ENCODE data around the gene VSTM4. TPM values are rescaled to one million over a fixed set of nuclear protein-coding genes. Genes with fewer than 3 reads are reported as not detected.

The VSTM4 gene
- total RNA-seq, 2 experiments from 2014 or later = not detected

- Histone ChIP-seq H3K4me2 (ENCODE audit: low read length) (no peak overlapping the region), H3K27ac (ENCODE audit: low read depth, low read length, poor library complexity, severe bottlenecking) (no peak overlapping the region), H4K20me1 (ENCODE audit: insufficient read depth, low read length) (no peaks in the 10 kb centered on the region), H3K36me3 (ENCODE audit: insufficient read depth, low read length) (no peaks in the 10 kb centered on the region), H3K9me3 (ENCODE audit: low read length) (no peaks in the 10 kb centered on the region), H3K4me1 (ENCODE audit: insufficient read depth, low read length, poor library complexity, severe bottlenecking) (peaks cover 4% of the 10 kb centered on the region), H2AFZ (ENCODE audit: low read length) (no peak overlapping the region), H3K79me2 (ENCODE audit: insufficient read depth, low read depth, low read length) (no peaks in the 10 kb centered on the region), H3K4me3 (ENCODE audit: low read depth, low read length, poor library complexity, severe bottlenecking) (no peak overlapping the region), H3K9me2 (ENCODE audit: insufficient read depth, low read length) (no peaks in the 10 kb centered on the region)
- no TSS peak for BruUV-seq (replicated peaks)
- intact Hi-C loops (cut with micrococcal nuclease; ENCODE audit: unreplicated experiment) = no loop called here
- CTCF ChIA-PET (ENCODE audit: unreplicated experiment) = no interaction called here
- DNase-seq (ENCODE audit: low spot score) = no peak
- TF ChIP-seq CTCF (conservative IDR thresholded peaks at IDR 0.05; ENCODE audit: low read length) (no peak), EZH2phosphoT487 (IDR thresholded peaks at IDR 0.05; ENCODE audit: borderline replicate concordance, low read depth, low read length) (no peak)
- POLR2A ChIA-PET = interaction anchor here (0.5 to 1.6 kb wide), 5 partner anchors 13 to 246 kb away, joined by 3 to 5 read pairs (median 3); no protein-coding TSS in a partner anchor
Measured at GRCh38 chr10:49113741-49114141, 1.6 kb downstream of the VSTM4 start.

DNA sequence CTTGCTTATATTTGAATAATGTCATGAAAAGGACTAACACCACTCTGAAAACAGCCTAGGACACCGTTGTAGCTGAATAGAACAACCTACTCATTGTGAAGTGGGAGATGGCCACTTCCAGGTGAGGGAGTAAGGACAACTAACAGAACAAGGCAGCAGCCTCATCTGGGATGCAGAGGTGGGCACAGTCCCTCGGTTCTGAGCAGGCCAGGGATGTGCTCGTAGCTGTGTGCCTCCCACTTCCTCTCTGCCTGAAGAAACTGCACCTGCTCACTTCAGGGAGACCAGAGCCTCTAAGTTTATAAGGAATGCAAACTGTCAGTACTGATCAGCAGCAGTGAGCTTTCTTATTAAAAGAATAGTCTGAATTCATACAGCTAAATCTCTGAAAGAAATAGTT is 2.5 kb downstream of the VSTM4 start:
- no peak overlapping the region for H3K4me2 ChIP-seq (ENCODE audit: low read length)
- peaks cover 4% of the 10 kb centered on the region for H3K4me1 ChIP-seq (ENCODE audit: insufficient read depth, low read length, poor library complexity, severe bottlenecking)
- ChIA-PET CTCF (ENCODE audit: unreplicated experiment) (no interaction called here), POLR2A (interaction anchor here (0.6 to 1.6 kb wide), 6 partner anchors 9 to 180 kb away, joined by 3 to 5 read pairs (median 4); no protein-coding TSS in a partner anchor)
- TF ChIP-seq EZH2phosphoT487 (IDR thresholded peaks at IDR 0.05; ENCODE audit: borderline replicate concordance, low read depth, low read length) = no peak
- no peak for TF ChIP-seq CTCF (conservative IDR thresholded peaks at IDR 0.05; ENCODE audit: low read length)
- no peaks in the 10 kb centered on the region for H3K9me3 ChIP-seq (ENCODE audit: low read length)
- no peaks in the 10 kb centered on the region for H4K20me1 ChIP-seq (ENCODE audit: insufficient read depth, low read length)
- DNase-seq (ENCODE audit: low spot score) = no peak
- no peaks in the 10 kb centered on the region for H3K36me3 ChIP-seq (ENCODE audit: insufficient read depth, low read length)
- no peaks in the 10 kb centered on the region for H3K79me2 ChIP-seq (ENCODE audit: insufficient read depth, low read depth, low read length)
- H3K4me3 ChIP-seq (ENCODE audit: low read depth, low read length, poor library complexity, severe bottlenecking) = no peak overlapping the region
- no peaks in the 10 kb centered on the region for H3K9me2 ChIP-seq (ENCODE audit: insufficient read depth, low read length)
- intact Hi-C loops (cut with micrococcal nuclease; ENCODE audit: unreplicated experiment) = no loop called here
- no peak overlapping the region for H3K27ac ChIP-seq (ENCODE audit: low read depth, low read length, poor library complexity, severe bottlenecking)
- no peak overlapping the region for H2AFZ ChIP-seq (ENCODE audit: low read length)
- no TSS peak for BruUV-seq (replicated peaks)

DNA sequence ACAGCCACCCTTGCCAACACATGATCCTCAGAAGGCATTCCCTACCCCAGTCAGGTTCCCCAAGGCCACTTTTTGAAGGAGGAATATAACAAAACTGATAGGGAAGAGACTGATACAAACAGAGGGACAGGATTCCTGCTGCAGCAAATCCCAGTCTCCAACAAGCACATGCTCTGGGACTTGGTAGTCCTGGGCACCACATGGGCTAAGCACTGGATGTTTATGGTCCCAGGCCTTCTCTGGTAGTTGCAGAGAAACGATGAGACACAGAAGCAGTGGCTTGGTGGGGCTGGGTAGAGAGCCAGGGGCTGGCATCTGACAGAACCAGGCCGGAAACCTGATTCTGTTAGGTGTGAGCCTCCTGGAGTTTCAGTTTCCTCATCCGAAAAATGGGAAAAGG is 3.2 kb downstream of the VSTM4 start:
- no peaks in the 10 kb centered on the region for H3K79me2 ChIP-seq (ENCODE audit: insufficient read depth, low read depth, low read length)
- no peak overlapping the region for H3K27ac ChIP-seq (ENCODE audit: low read depth, low read length, poor library complexity, severe bottlenecking)
- no peaks in the 10 kb centered on the region for H3K9me2 ChIP-seq (ENCODE audit: insufficient read depth, low read length)
- no peaks in the 10 kb centered on the region for H4K20me1 ChIP-seq (ENCODE audit: insufficient read depth, low read length)
- H3K4me3 ChIP-seq (ENCODE audit: low read depth, low read length, poor library complexity, severe bottlenecking) = no peak overlapping the region
- POLR2A ChIA-PET = interaction anchor here (1.2 to 2.7 kb wide), 2 partner anchors 8 to 10 kb away, joined by 5 to 9 read pairs; no protein-coding TSS in a partner anchor
- H3K4me2 ChIP-seq (ENCODE audit: low read length) = no peak overlapping the region
- CTCF ChIA-PET (ENCODE audit: unreplicated experiment) = no interaction called here
- H2AFZ ChIP-seq (ENCODE audit: low read length) = no peak overlapping the region
- H3K9me3 ChIP-seq (ENCODE audit: low read length) = no peaks in the 10 kb centered on the region
- intact Hi-C loops (cut with micrococcal nuclease; ENCODE audit: unreplicated experiment) = no loop called here
- BruUV-seq (replicated peaks) = no TSS peak
- no peaks in the 10 kb centered on the region for H3K36me3 ChIP-seq (ENCODE audit: insufficient read depth, low read length)
- peaks cover 4% of the 10 kb centered on the region for H3K4me1 ChIP-seq (ENCODE audit: insufficient read depth, low read length, poor library complexity, severe bottlenecking)
- no peak for DNase-seq (ENCODE audit: low spot score)
- TF ChIP-seq EZH2phosphoT487 (IDR thresholded peaks at IDR 0.05; ENCODE audit: borderline replicate concordance, low read depth, low read length) (no peak), CTCF (conservative IDR thresholded peaks at IDR 0.05; ENCODE audit: low read length) (no peak)
